A549 (cell line): ENCODE data around the gene TUBG2. TPM values are rescaled to one million over a fixed set of nuclear protein-coding genes. Genes with fewer than 3 reads are reported as not detected.

ENCODE experiments used
- ATAC-seq, 2 experiments: fragments of 200-7000 bp in 1 of 2; fragments of >200 bp in 1 of 2; cut with Nextera tagmentation in 1 of 2; cut with Tn5 transposase in 1 of 2; 3 replicates each; pipeline versions ENCODE4 v1.8.0 to v1.9.1; 2018 to 2020; ENCODE audit warnings: mild to moderate bottlenecking in 1 of 2, moderate library complexity in 1 of 2
- CTCF ChIA-PET: fragments of 300-600 bp; sonication (Branson Sonifier 250); formaldehyde crosslinking; extraction: SDS; loops from one replicate; lab custom pipeline; 2021; ENCODE audit warnings: antibody characterized with exemption, inconsistent platforms; lab: Yijun Ruan, JAX
- POLR2A ChIA-PET: fragments of 350-600 bp; formaldehyde crosslinking; extraction: SDS; loops from one replicate; lab custom pipeline; 2021; ENCODE audit warnings: antibody characterized with exemption, inconsistent platforms; lab: Yijun Ruan, JAX
- DNase-seq, 2 experiments: peaks; one replicate each; pipeline versions ENCODE4 v3.0.0 to v3.0.0-alpha.2; 2011 to 2016; ENCODE audit warnings: low read depth in 1 of 2, low spot score in 1 of 2
- FAIRE-seq: peaks from 2 replicates; lab custom pipeline; 2011; peaks lifted over from hg19 to GRCh38; lab: Jason Lieb, UNC
- H3K27ac ChIP-seq, 2 experiments: fragments of >200 bp; sonication (Bioruptor Twin); formaldehyde crosslinking; 3 replicates each; pipeline ENCODE4 v1.5.1; 2016 to 2017
- H3K4me1 ChIP-seq: fragments of >200 bp; sonication (Bioruptor Twin); formaldehyde crosslinking; 3 replicates; pipeline ENCODE4 v1.6.1; 2016
- H3K4me2 ChIP-seq: fragments of >200 bp; sonication (Bioruptor Twin); formaldehyde crosslinking; 3 replicates; pipeline ENCODE4 v1.6.1; 2016
- H3K4me3 ChIP-seq: fragments of >200 bp; sonication (Bioruptor Twin); formaldehyde crosslinking; 3 replicates; pipeline ENCODE4 v1.5.1; 2016
- H3K9me3 ChIP-seq: fragments of >200 bp; sonication (Bioruptor Twin); formaldehyde crosslinking; 3 replicates; pipeline ENCODE4 v1.6.1; 2016
- ATOH8 ChIP-seq: fragments of 250-450 bp; sonication (Bioruptor Pico); IDR thresholded peaks from 2 replicates; pipeline ENCODE4 v1.5.0; 2020; ENCODE audit warnings: low read depth, mild to moderate bottlenecking, moderate library complexity
- BCL3 ChIP-seq: fragments of >200 bp; sonication (Bioruptor Twin); formaldehyde crosslinking; IDR thresholded peaks from 3 replicates; pipeline ENCODE4 v1.6.1; 2016
- CEBPB ChIP-seq, 2 experiments: fragments of >200 bp in 1 of 2; sonication (Bioruptor Twin) in 1 of 2; formaldehyde crosslinking in 1 of 2; IDR thresholded peaks; 2 replicates each; pipeline ENCODE4 v1.6.1; 2012 to 2016
- EHF ChIP-seq: fragments of 250-450 bp; sonication (Bioruptor Pico); IDR thresholded peaks from 2 replicates; pipeline ENCODE4 v1.5.0; 2020; ENCODE audit warnings: mild to moderate bottlenecking
- EHMT2 ChIP-seq: fragments of 200-600 bp; sonication (generic); IDR thresholded peaks from 2 replicates; pipeline ENCODE4 v1.6.1; 2016; ENCODE audit warnings: antibody characterized with exemption, low read depth, mild to moderate bottlenecking, moderate library complexity
- HEYL ChIP-seq: fragments of 250-450 bp; sonication (Bioruptor Pico); IDR thresholded peaks from 2 replicates; pipeline ENCODE4 v1.8.0; 2021; ENCODE audit warnings: mild to moderate bottlenecking, moderate library complexity
- HOXB13 ChIP-seq: fragments of 250-450 bp; sonication (Bioruptor Pico); IDR thresholded peaks from 2 replicates; pipeline ENCODE4 v1.5.0; 2020; ENCODE audit warnings: low read depth, mild to moderate bottlenecking, moderate library complexity
- HOXB5 ChIP-seq: fragments of 250-450 bp; sonication (Bioruptor Pico); IDR thresholded peaks from 2 replicates; pipeline ENCODE4 v1.5.0; 2020; ENCODE audit warnings: mild to moderate bottlenecking, moderate library complexity
- JUNB ChIP-seq: fragments of >200 bp; sonication (Bioruptor Twin); formaldehyde crosslinking; IDR thresholded peaks from 2 replicates; pipeline ENCODE4 v1.6.1; 2016
- MYC ChIP-seq: IDR thresholded peaks from 2 replicates; pipeline ENCODE4 v1.6.1; 2012; ENCODE audit warnings: mild to moderate bottlenecking, inconsistent platforms, low read length, improper control_type of control experiment, borderline replicate concordance
- NPAS2 ChIP-seq: fragments of 250-450 bp; sonication (Bioruptor Pico); IDR thresholded peaks from 2 replicates; pipeline ENCODE4 v1.8.0; 2022; ENCODE audit warnings: mild to moderate bottlenecking, moderate library complexity, borderline replicate concordance
- PHF8 ChIP-seq: fragments of 200-600 bp; sonication (generic); IDR thresholded peaks from 2 replicates; pipeline ENCODE4 v1.6.1; 2016; ENCODE audit warnings: low read depth, mild to moderate bottlenecking, antibody characterized with exemption, moderate library complexity, borderline replicate concordance
- POLR2A ChIP-seq: IDR thresholded peaks from 2 replicates; pipeline ENCODE4 v1.6.1; 2012; ENCODE audit warnings: mild to moderate bottlenecking, low read length
- RARB ChIP-seq: fragments of 250-450 bp; sonication (Bioruptor Pico); IDR thresholded peaks from 2 replicates; pipeline ENCODE4 v1.8.0; 2021; ENCODE audit warnings: mild to moderate bottlenecking, moderate library complexity
- RCOR1 ChIP-seq: fragments of 150-350 bp; IDR thresholded peaks from 2 replicates; pipeline ENCODE4 v1.6.1; 2014; ENCODE audit warnings: antibody characterized with exemption, low read length, low read depth
- ZC3H11A ChIP-seq: fragments of 450-650 bp; IDR thresholded peaks from 2 replicates; pipeline ENCODE4 v1.6.1; 2014; ENCODE audit warnings: antibody characterized with exemption, mild to moderate bottlenecking
- WGBS: methylation state at CpG from one replicate; pipeline ENCODE4 v1.1.6; 2017; ENCODE audit errors: missing lambda C conversion rate; 5-methylcytosine and 5-hydroxymethylcytosine counted together
- polyA plus RNA-seq, 4 experiments: library from polyadenylated mRNA; depleted of rRNA in 3 of 4; stranded (reverse); fragments of >200 nt; fragmentation: RNase III in 1 of 4; extraction: RNeasy Plus Mini Kit Qiagen cat#74134 plus additional on column Dnase treatment in 1 of 4; gene quantifications; 2 replicates in 3 of 4; 3 replicates in 1 of 4; pipeline ENCODE4 v1.2.3, GENCODE V29; 2011 to 2017
- TF ChIP-seq, protein P1 (sequence below): fragments of 150-350 bp; IDR thresholded peaks from 2 replicates; pipeline ENCODE4 v1.6.1; 2014; ENCODE audit warnings: low read depth, mild to moderate bottlenecking, low read length

TUBG2 gene
- polyA plus RNA-seq, 2 of the 4 experiments (the other 2 are of a cell fraction): 14.9 to 30.6 TPM

GRCh38 chr17:42686520-42687128, 27.5 kb downstream of the TUBG2 start (continued):
- TF ChIP-seq, protein P1, sequence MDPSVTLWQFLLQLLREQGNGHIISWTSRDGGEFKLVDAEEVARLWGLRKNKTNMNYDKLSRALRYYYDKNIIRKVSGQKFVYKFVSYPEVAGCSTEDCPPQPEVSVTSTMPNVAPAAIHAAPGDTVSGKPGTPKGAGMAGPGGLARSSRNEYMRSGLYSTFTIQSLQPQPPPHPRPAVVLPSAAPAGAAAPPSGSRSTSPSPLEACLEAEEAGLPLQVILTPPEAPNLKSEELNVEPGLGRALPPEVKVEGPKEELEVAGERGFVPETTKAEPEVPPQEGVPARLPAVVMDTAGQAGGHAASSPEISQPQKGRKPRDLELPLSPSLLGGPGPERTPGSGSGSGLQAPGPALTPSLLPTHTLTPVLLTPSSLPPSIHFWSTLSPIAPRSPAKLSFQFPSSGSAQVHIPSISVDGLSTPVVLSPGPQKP: no peak
- no peak for TF ChIP-seq CEBPB (IDR thresholded peaks at IDR 0.05)
- TF ChIP-seq EHF (CRISPR knock-in tag): no peak
- TF ChIP-seq JUNB: no peak

DNA sequence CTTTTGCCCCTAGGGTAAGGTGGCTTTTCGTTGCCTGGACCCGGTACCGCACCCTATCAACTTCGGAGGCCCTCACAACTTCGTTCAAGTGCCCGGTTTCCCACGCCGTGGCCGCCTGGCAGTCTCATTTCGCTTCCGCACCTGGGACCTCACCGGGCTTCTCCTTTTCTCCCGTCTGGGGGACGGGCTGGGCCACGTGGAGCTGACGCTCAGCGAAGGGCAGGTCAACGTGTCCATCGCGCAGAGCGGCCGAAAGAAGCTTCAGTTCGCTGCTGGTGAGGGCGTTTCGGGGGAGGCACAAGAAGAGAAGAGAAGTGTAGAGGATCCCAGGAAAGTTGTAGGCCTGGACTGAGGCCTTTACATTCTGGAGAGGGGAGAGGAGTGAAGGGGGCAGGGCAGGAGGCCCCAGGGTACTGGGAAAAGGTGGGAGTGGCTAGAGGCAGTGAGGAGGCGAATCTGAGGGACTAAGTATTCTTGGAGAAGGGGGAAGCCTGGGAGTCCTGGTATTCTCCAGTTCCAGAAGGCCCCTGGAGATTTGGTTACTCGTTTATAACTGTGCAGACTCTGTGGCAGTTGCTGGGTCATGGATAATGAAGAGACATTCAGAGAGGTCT, 28.7 kb downstream of the TUBG2 start:
- Histone ChIP-seq H3K9me3 (no peaks in the 10 kb centered on the region), H3K27ac (no peak overlapping the region), H3K4me1 (no peaks in the 10 kb centered on the region; the same call in 2 of the 3 replicates), H3K4me3 (no peak overlapping the region), H3K4me2 (no peak overlapping the region)
- ChIA-PET POLR2A (no interaction called here), CTCF (interaction anchor here (1.0 to 1.5 kb wide), 2 partner anchors 49 to 110 kb away, joined by 4 to 5 read pairs; partner anchors contain the start of gene PSMC3IP)
- TF ChIP-seq MYC: no peak
- TF ChIP-seq PHF8: no peak
- no peak for TF ChIP-seq HEYL (CRISPR knock-in tag)
- TF ChIP-seq POLR2A: no peak
- TF ChIP-seq RARB (CRISPR knock-in tag): no peak
- TF ChIP-seq ATOH8 (CRISPR knock-in tag): no peak
- TF ChIP-seq EHMT2: no peak
- no peak for DNase-seq
- WGBS: 92% methylated on average over 27 of the region's 27 CpGs
- FAIRE-seq: no peak
- no peak for ATAC-seq

DNA sequence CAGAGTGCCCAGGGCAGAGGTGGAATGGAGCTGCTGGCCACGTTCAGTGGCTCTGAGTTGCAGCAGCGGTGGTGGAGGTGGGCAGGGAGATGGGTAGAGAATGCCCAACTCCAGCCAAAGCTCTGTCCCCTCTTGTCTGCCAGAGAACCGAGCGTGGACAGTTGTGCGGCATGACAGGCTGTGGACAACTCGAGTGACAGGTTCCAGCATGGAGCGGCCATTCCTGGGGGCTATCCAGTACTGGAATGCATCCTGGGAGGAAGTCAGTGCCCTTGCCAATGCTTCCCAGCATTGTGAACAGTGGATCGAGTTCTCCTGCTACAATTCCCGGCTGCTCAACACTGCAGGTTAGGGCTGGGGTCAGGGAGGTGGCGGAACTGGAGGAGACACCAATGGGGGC, 31.5 kb downstream of the TUBG2 start:
- no peak for DNase-seq
- no peak overlapping the region for H3K4me2 ChIP-seq
- no peaks in the 10 kb centered on the region for H3K4me1 ChIP-seq
- H3K9me3 ChIP-seq: no peaks in the 10 kb centered on the region
- ChIA-PET CTCF (interaction anchor here (0.7 to 2.8 kb wide), 8 partner anchors 9 to 826 kb away, joined by 3 to 12 read pairs (median 4); partner anchors contain the start of gene PLEKHH3), POLR2A (no interaction called here)
- 85% methylated on average over 10 of the region's 10 CpGs for WGBS
- no peak overlapping the region for H3K4me3 ChIP-seq
- ATAC-seq: no peak
- no peak for TF ChIP-seq HOXB13
- TF ChIP-seq NPAS2 (CRISPR knock-in tag): no peak
- TF ChIP-seq, protein P1: no peak
- no peak for TF ChIP-seq HOXB5 (CRISPR knock-in tag)
- TF ChIP-seq BCL3: no peak
- no peak for TF ChIP-seq RCOR1
- no peak for TF ChIP-seq ZC3H11A
- no peak overlapping the region for H3K27ac ChIP-seq
- no peak for FAIRE-seq
